Measurements from ENCODE around the gene AEBP2. TPM values are rescaled to one million over a fixed set of nuclear protein-coding genes. Genes with fewer than 3 reads are reported as not detected.
"Not testable (repeated sequence)": the region's sequence is repeated elsewhere in the genome, so short reads cannot be mapped to it uniquely, and the experiment has no call there.

The AEBP2 gene
- 10 to 100 TPM; 23.6 to 41.4 (median 38.6) TPM for total RNA-seq

GRCh38 chr12:19439059-19440018 is at the start of gene AEBP2:
Gene AEBP2 (plus strand): TSS chr12:19439492. CDS start chr12:19439700, 208 bp downstream.
- Histone ChIP-seq H3K9me3 (no peaks in the 10 kb centered on the region), H3K27me3 (no peaks in the 10 kb centered on the region), H3K4me1 (peaks cover 0 to 30% (median 4%) of the 10 kb centered on the region in 3 donors), H3K4me3 (peak within 1 kb of the TSS; percentile 74 to 99), H3K27ac (peak within 1 kb of the TSS; percentile 79 to 98 (median 96)), H3K36me3 (peaks cover 0 to 9% of the 10 kb centered on the region in 2 donors)
- 14 to 40% methylated on average over 10 to 39 of the region's 102 CpGs for WGBS, 2 donors (ENCODE audit: low coverage in 1 of 2)
- TF ChIP-seq POLR2AphosphoS5 (IDR thresholded peaks at IDR 0.05) (peak; percentile 94), POLR2A (IDR thresholded peaks at IDR 0.05) (peak; percentile 65 to 72), EP300 (IDR thresholded peaks at IDR 0.05) (no peak), CTCF (IDR thresholded peaks at IDR 0.05) (no peak)
- peak; percentile 97 for ATAC-seq

GRCh38 chr12:19390051-19390598 is 49.2 kb upstream of the AEBP2 start:
- Histone ChIP-seq H3K9me3 (no peaks in the 10 kb centered on the region), H3K27me3 (no peaks in the 10 kb centered on the region), H3K4me1 (peaks cover 0 to 6% (median 0%) of the 10 kb centered on the region in 3 donors), H3K27ac (no peak overlapping the region), H3K36me3 (no peaks in the 10 kb centered on the region), H3K4me3 (no peak overlapping the region)
- WGBS, 2 donors (ENCODE audit: low coverage in 1 of 2), result 39 to 63% methylated on average over 3 of the region's 3 CpGs
- peak; percentile 54 for ATAC-seq
- no peak for TF ChIP-seq EP300 (IDR thresholded peaks at IDR 0.05)
- TF ChIP-seq CTCF (IDR thresholded peaks at IDR 0.05), result no peak
- TF ChIP-seq POLR2AphosphoS5 (IDR thresholded peaks at IDR 0.05), result no peak
- TF ChIP-seq POLR2A (IDR thresholded peaks at IDR 0.05), result no peak

GRCh38 chr12:19392644-19393043 is 46.6 kb upstream of the AEBP2 start:
- H3K27me3 ChIP-seq, H3K9me3 ChIP-seq, ATAC-seq, H3K36me3 ChIP-seq, H3K4me1 ChIP-seq, H3K27ac ChIP-seq, H3K4me3 ChIP-seq: not testable (repeated sequence)
- 78 to 98% methylated on average over 3 to 8 of the region's 8 CpGs for WGBS, 2 donors (ENCODE audit: low coverage in 1 of 2)

GRCh38 chr12:19394385-19394784 is 44.9 kb upstream of the AEBP2 start:
- Histone ChIP-seq H3K27me3 (no peaks in the 10 kb centered on the region), H3K27ac (no peak overlapping the region), H3K4me3 (no peak overlapping the region), H3K4me1 (peaks cover 0 to 6% (median 0%) of the 10 kb centered on the region in 3 donors), H3K9me3 (no peaks in the 10 kb centered on the region), H3K36me3 (no peaks in the 10 kb centered on the region)
- TF ChIP-seq EP300 (IDR thresholded peaks at IDR 0.05), result no peak
- no peak for TF ChIP-seq POLR2AphosphoS5 (IDR thresholded peaks at IDR 0.05)
- no peak for TF ChIP-seq POLR2A (IDR thresholded peaks at IDR 0.05)
- no peak for TF ChIP-seq CTCF (IDR thresholded peaks at IDR 0.05)
- WGBS, 2 donors (ENCODE audit: low coverage in 1 of 2), result 50 to 61% methylated on average over 2 of the region's 2 CpGs
- ATAC-seq, result no peak

- 55 to 77% methylated on average over 4 of the region's 4 CpGs for WGBS, 2 donors (ENCODE audit: low coverage in 1 of 2)
- H3K4me3 ChIP-seq, result no peak overlapping the region
- H3K36me3 ChIP-seq, result no peaks in the 10 kb centered on the region
- ATAC-seq, result peak; percentile 66
- no peaks in the 10 kb centered on the region for H3K9me3 ChIP-seq
- no peak overlapping the region for H3K27ac ChIP-seq
- TF ChIP-seq POLR2A (IDR thresholded peaks at IDR 0.05), result no peak
- TF ChIP-seq CTCF (IDR thresholded peaks at IDR 0.05), result no peak
- no peak for TF ChIP-seq POLR2AphosphoS5 (IDR thresholded peaks at IDR 0.05)
- TF ChIP-seq EP300 (IDR thresholded peaks at IDR 0.05), result no peak
- no peaks in the 10 kb centered on the region for H3K27me3 ChIP-seq
- no peaks in the 10 kb centered on the region for H3K4me1 ChIP-seq
These were observed 41.8 kb upstream of the AEBP2 start for GRCh38 chr12:19397534-19397933.

All from gastroesophageal sphincter (tissue), 4 donors.